ENCODE data around the gene RNASE13.

DNA sequence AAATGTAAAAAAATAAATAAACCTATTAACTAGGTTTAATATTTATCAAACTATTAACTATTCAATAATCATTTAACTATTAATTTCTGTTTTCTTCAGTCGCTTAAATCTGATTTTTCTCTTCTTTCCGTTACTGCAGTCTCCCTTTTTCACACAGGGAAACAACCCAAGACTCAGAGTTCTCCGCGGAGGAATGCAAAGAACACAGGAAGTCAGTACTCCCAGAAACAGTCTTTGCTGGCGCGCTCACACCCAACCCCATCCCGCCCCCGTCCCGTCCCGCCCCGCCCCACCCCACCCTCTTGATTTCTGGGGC, 45.2 kb downstream of the RNASE13 start:
- TF ChIP-seq, protein P1, sequence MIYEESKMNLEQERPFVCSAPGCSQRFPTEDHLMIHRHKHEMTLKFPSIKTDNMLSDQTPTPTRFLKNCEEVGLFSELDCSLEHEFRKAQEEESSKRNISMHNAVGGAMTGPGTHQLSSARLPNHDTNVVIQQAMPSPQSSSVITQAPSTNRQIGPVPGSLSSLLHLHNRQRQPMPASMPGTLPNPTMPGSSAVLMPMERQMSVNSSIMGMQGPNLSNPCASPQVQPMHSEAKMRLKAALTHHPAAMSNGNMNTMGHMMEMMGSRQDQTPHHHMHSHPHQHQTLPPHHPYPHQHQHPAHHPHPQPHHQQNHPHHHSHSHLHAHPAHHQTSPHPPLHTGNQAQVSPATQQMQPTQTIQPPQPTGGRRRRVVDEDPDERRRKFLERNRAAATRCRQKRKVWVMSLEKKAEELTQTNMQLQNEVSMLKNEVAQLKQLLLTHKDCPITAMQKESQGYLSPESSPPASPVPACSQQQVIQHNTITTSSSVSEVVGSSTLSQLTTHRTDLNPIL (CRISPR knock-in tag; IDR thresholded peaks at IDR 0.05; ENCODE audit: low read depth) = no peak
- TF ChIP-seq ZFP3 (CRISPR knock-in tag; IDR thresholded peaks at IDR 0.05) (no peak), RARB (CRISPR knock-in tag; IDR thresholded peaks at IDR 0.05) (no peak), TOX (CRISPR knock-in tag; IDR thresholded peaks at IDR 0.05; ENCODE audit: borderline replicate concordance) (no peak), ZNF70 (CRISPR knock-in tag; IDR thresholded peaks at IDR 0.05) (no peak), SNAI2 (CRISPR knock-in tag; IDR thresholded peaks at IDR 0.05) (no peak), ARNTL (CRISPR knock-in tag; IDR thresholded peaks at IDR 0.05; ENCODE audit: borderline replicate concordance, low read depth) (no peak)
- TF ChIP-seq, protein P2, sequence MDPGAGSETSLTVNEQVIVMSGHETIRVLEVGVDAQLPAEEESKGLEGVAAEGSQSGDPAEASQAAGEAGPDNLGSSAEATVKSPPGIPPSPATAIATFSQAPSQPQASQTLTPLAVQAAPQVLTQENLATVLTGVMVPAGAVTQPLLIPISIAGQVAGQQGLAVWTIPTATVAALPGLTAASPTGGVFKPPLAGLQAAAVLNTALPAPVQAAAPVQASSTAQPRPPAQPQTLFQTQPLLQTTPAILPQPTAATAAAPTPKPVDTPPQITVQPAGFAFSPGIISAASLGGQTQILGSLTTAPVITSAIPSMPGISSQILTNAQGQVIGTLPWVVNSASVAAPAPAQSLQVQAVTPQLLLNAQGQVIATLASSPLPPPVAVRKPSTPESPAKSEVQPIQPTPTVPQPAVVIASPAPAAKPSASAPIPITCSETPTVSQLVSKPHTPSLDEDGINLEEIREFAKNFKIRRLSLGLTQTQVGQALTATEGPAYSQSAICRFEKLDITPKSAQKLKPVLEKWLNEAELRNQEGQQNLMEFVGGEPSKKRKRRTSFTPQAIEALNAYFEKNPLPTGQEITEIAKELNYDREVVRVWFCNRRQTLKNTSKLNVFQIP (CRISPR knock-in tag; IDR thresholded peaks at IDR 0.05; ENCODE audit: borderline replicate concordance, low read depth) = no peak

All from SK-N-SH treated with all-trans-retinoic acid at 6 μM for 48 hours (cell line).